T-cell (primary cell): Measurements from ENCODE around the gene EPHB3. TPM values are rescaled to one million over a fixed set of nuclear protein-coding genes. Genes with fewer than 3 reads are reported as not detected.
A peak's percentile ranks its signal among the peaks of the same experiment; 100 is the strongest.

ENCODE experiments used
- ATAC-seq, 4 experiments: fragments of 200-7000 bp in 3 of 4; fragments of 150-1000 bp in 1 of 4; cut with Tn5 transposase; replicated peaks in 1 of 4; 1 replicate in 3 of 4; 2 replicates in 1 of 4; pipeline ENCODE4 v1.10.0; 2021; ENCODE audit warnings: moderate library complexity in 3 of 4, mild to moderate bottlenecking in 2 of 4, moderate number of reproducible peaks in 1 of 4
- CTCF ChIA-PET, 2 donors: fragments of 300-600 bp; sonication (Branson Sonifier 250); formaldehyde crosslinking; loops; one replicate each; lab custom pipeline; 2022; ENCODE audit warnings: antibody characterized with exemption in 2 of 2; lab: Charles Lee
- POLR2A ChIA-PET, 2 donors: fragments of 300-600 bp; sonication (Branson Sonifier 250); formaldehyde crosslinking; loops; one replicate each; lab custom pipeline; 2022; ENCODE audit warnings: antibody characterized with exemption in 2 of 2; lab: Charles Lee
- DNase-seq, 35 experiments: peaks; one replicate each; pipeline versions ENCODE4 v3.0.0 to v3.0.0-alpha.2; 2013 to 2023
- H3K27ac ChIP-seq: one replicate; pipeline ENCODE4 v1.5.1; 2013; ENCODE audit warnings: low read length
- H3K27me3 ChIP-seq, 2 experiments: replicated peaks in 1 of 2; 1 replicate in 1 of 2; 2 replicates in 1 of 2; pipeline versions ENCODE4 v1.6.1 to v1.7.0; 2013; ENCODE audit warnings: low read length in 1 of 2, mixed read lengths in 1 of 2; ENCODE audit not compliant: control insufficient read depth in 2 of 2, insufficient read depth in 2 of 2; ENCODE audit errors: extremely low read depth in 1 of 2
- H3K36me3 ChIP-seq, 2 donors: 1 replicate in 1 of 2; 2 replicates in 1 of 2; pipeline versions ENCODE4 v1.6.1 to v1.7.0; 2013; ENCODE audit warnings: low read length in 1 of 2; ENCODE audit not compliant: control insufficient read depth in 2 of 2, insufficient read depth in 1 of 2; ENCODE audit errors: extremely low read depth in 1 of 2
- H3K4me1 ChIP-seq, 2 experiments: 1 replicate in 1 of 2; 2 replicates in 1 of 2; pipeline versions ENCODE4 v1.6.1 to v1.7.0; 2013; ENCODE audit warnings: low read length in 2 of 2, mixed read lengths in 1 of 2; ENCODE audit not compliant: insufficient read depth in 2 of 2, control insufficient read depth in 1 of 2; ENCODE audit errors: extremely low read depth in 1 of 2
- H3K4me3 ChIP-seq, 2 donors: 1 replicate in 1 of 2; 2 replicates in 1 of 2; pipeline versions ENCODE4 v1.5.1 to v1.7.0; 2013; ENCODE audit warnings: mild to moderate bottlenecking in 2 of 2, low read length in 1 of 2, moderate library complexity in 1 of 2; ENCODE audit not compliant: control insufficient read depth in 1 of 2; ENCODE audit errors: extremely low read depth in 1 of 2
- H3K9me3 ChIP-seq: 2 replicates; pipeline ENCODE4 v1.7.0; 2013
- H3K27ac Mint-ChIP-seq, 2 donors: one replicate each; pipeline ENCODE4 v1.8.0; 2020 to 2021; ENCODE audit warnings: mild to moderate bottlenecking in 2 of 2, mixed read lengths in 2 of 2
- H3K27me3 Mint-ChIP-seq, 2 donors: one replicate each; pipeline ENCODE4 v1.8.0; 2021 to 2022; ENCODE audit warnings: mixed read lengths in 2 of 2
- H3K36me3 Mint-ChIP-seq: one replicate; pipeline ENCODE4 v1.8.0; 2021; ENCODE audit warnings: mixed read lengths
- H3K4me1 Mint-ChIP-seq, 3 donors: one replicate each; pipeline ENCODE4 v1.8.0; 2020 to 2022; ENCODE audit warnings: mixed read lengths in 3 of 3, mild to moderate bottlenecking in 1 of 3
- H3K4me3 Mint-ChIP-seq, 3 donors: one replicate each; pipeline ENCODE4 v1.8.0; 2020 to 2022; ENCODE audit warnings: mild to moderate bottlenecking in 3 of 3, mixed read lengths in 3 of 3, moderate library complexity in 3 of 3
- H3K9me3 Mint-ChIP-seq, 3 donors: one replicate each; pipeline ENCODE4 v1.8.0; 2020 to 2022; ENCODE audit warnings: mixed read lengths in 3 of 3
- WGBS: methylation state at CpG from one replicate; pipeline ENCODE4 v1.1.5; 2013; ENCODE audit warnings: missing lambda C conversion rate; ENCODE audit not compliant: insufficient coverage; 5-methylcytosine and 5-hydroxymethylcytosine counted together
- total RNA-seq, 35 experiments: library from RNA in 6 of 35; stranded (reverse) in 6 of 35; fragments of 120-200 nt in 1 of 35; gene quantifications; one replicate each; pipeline versions ENCODE4 v1.2.1 to v1.2.4 and lab custom pipeline; 2013 to 2026

The EPHB3 gene
- total RNA-seq, 5 donors from 2014 or later (not counting 1 experiment from before 2014, with no cell fraction given): 0.35 to 1.1 (median 0.55) TPM

- no peak for DNase-seq
- Histone ChIP-seq H3K27ac (no peak overlapping the region), H3K4me1 (peaks cover 0 to 22% of the 10 kb centered on the region in 2 experiments), H3K36me3 (no peaks in the 10 kb centered on the region), H3K9me3 (no peaks in the 10 kb centered on the region), H3K27me3 (peaks cover 2 to 82% of the 10 kb centered on the region in 2 experiments), H3K4me3 (no peak overlapping the region)
- Mint-ChIP-seq H3K36me3 (no peaks in the 10 kb centered on the region), H3K9me3 (no peaks in the 10 kb centered on the region), H3K4me3 (peak overlapping the region in 2 of 3 donors; percentile 9 to 61), H3K27ac (no peak overlapping the region), H3K4me1 (peaks cover 6 to 23% (median 9%) of the 10 kb centered on the region in 3 donors), H3K27me3 (peaks cover 17 to 42% of the 10 kb centered on the region in 2 donors)
- POLR2A ChIA-PET: no interaction called here
- CTCF ChIA-PET: no interaction called here
- no peak for ATAC-seq
- WGBS: 100% methylated on average over 1 of the region's 3 CpGs
Observed at GRCh38 chr3:184570035-184570434, 8.4 kb downstream of the EPHB3 start.

GRCh38 chr3:184570489-184570888 is 8.9 kb downstream of the EPHB3 start:
- CTCF ChIA-PET: no interaction called here
- H3K27me3 Mint-ChIP-seq: peaks cover 17 to 38% of the 10 kb centered on the region in 2 donors
- no peak overlapping the region for H3K4me3 Mint-ChIP-seq

GRCh38 chr3:184571750-184572377 is 10.3 kb downstream of the EPHB3 start:
- WGBS: 100% methylated on average over 3 of the region's 12 CpGs
- ATAC-seq: no peak
- peaks cover 0 to 20% of the 10 kb centered on the region in 2 experiments for H3K4me1 ChIP-seq
- ChIA-PET CTCF (interaction anchor here in 1 of 2 donors (1.2 kb wide), 1 partner anchor 207 kb away, joined by 3 read pairs; no protein-coding TSS in a partner anchor), POLR2A (no interaction called here)
- no peaks in the 10 kb centered on the region for H3K9me3 ChIP-seq
- Mint-ChIP-seq H3K36me3 (no peaks in the 10 kb centered on the region), H3K4me1 (peaks cover 3 to 16% (median 9%) of the 10 kb centered on the region in 3 donors), H3K4me3 (no peak overlapping the region), H3K27ac (no peak overlapping the region), H3K27me3 (peaks cover 11 to 31% of the 10 kb centered on the region in 2 donors), H3K9me3 (no peaks in the 10 kb centered on the region)
- no peaks in the 10 kb centered on the region for H3K36me3 ChIP-seq
- H3K27ac ChIP-seq: no peak overlapping the region
- no peak overlapping the region for H3K4me3 ChIP-seq
- peaks cover 2 to 75% of the 10 kb centered on the region in 2 experiments for H3K27me3 ChIP-seq
- no peak for DNase-seq

More at GRCh38 chr3:184570489-184570888, 8.9 kb downstream of the EPHB3 start:
- ATAC-seq (no peak), DNase-seq (no peak)
- Histone ChIP-seq H3K27ac (no peak overlapping the region), H3K9me3 (no peaks in the 10 kb centered on the region), H3K36me3 (no peaks in the 10 kb centered on the region), H3K4me3 (no peak overlapping the region), H3K4me1 (peaks cover 0 to 22% of the 10 kb centered on the region in 2 experiments), H3K27me3 (peaks cover 2 to 77% of the 10 kb centered on the region in 2 experiments)
- WGBS: 75% methylated on average over 1 of the region's 6 CpGs
- Mint-ChIP-seq H3K9me3 (no peaks in the 10 kb centered on the region), H3K27ac (no peak overlapping the region), H3K36me3 (no peaks in the 10 kb centered on the region), H3K4me1 (peaks cover 6 to 21% (median 9%) of the 10 kb centered on the region in 3 donors)
- POLR2A ChIA-PET: no interaction called here

GRCh38 chr3:184572633-184573270 is 11.2 kb downstream of the EPHB3 start:
- WGBS: 94% methylated on average over 29 of the region's 33 CpGs

GRCh38 chr3:184574515-184575417 is 13.2 kb downstream of the EPHB3 start:
- DNase-seq: no peak
- no peak overlapping the region for H3K27ac Mint-ChIP-seq
- H3K27ac ChIP-seq: no peak overlapping the region
- 82% methylated on average over 9 of the region's 15 CpGs for WGBS
- POLR2A ChIA-PET: no interaction called here
- H3K4me3 Mint-ChIP-seq: no peak overlapping the region
- H3K9me3 ChIP-seq: no peaks in the 10 kb centered on the region
- CTCF ChIA-PET: no interaction called here
- H3K27me3 Mint-ChIP-seq: peaks cover 12 to 19% of the 10 kb centered on the region in 2 donors
- no peaks in the 10 kb centered on the region for H3K4me1 ChIP-seq
- no peaks in the 10 kb centered on the region for H3K9me3 Mint-ChIP-seq
- H3K27me3 ChIP-seq: peaks cover 2 to 68% of the 10 kb centered on the region in 2 experiments
- H3K36me3 ChIP-seq: no peaks in the 10 kb centered on the region
- H3K4me3 ChIP-seq: no peak overlapping the region
- no peaks in the 10 kb centered on the region for H3K36me3 Mint-ChIP-seq
- H3K4me1 Mint-ChIP-seq: no peaks in the 10 kb centered on the region
- ATAC-seq: no peak

More at GRCh38 chr3:184572633-184573270, 11.2 kb downstream of the EPHB3 start:
- Mint-ChIP-seq H3K27ac (no peak overlapping the region), H3K9me3 (no peaks in the 10 kb centered on the region), H3K4me1 (peaks cover 0 to 9% (median 8%) of the 10 kb centered on the region in 3 donors), H3K36me3 (no peaks in the 10 kb centered on the region), H3K4me3 (no peak overlapping the region), H3K27me3 (peaks cover 11 to 25% of the 10 kb centered on the region in 2 donors)
- ChIA-PET POLR2A (interaction anchor here in 1 of 2 donors (0.6 kb wide), 1 partner anchor 433 kb away, joined by 4 read pairs; no protein-coding TSS in a partner anchor), CTCF (interaction anchor here in 1 of 2 donors (1.2 kb wide), 1 partner anchor 206 kb away, joined by 3 read pairs; no protein-coding TSS in a partner anchor)
- Histone ChIP-seq H3K9me3 (no peaks in the 10 kb centered on the region), H3K27me3 (peaks cover 2 to 76% of the 10 kb centered on the region in 2 experiments), H3K27ac (no peak overlapping the region), H3K4me1 (peaks cover 0 to 16% of the 10 kb centered on the region in 2 experiments), H3K36me3 (no peaks in the 10 kb centered on the region), H3K4me3 (no peak overlapping the region)
- no peak for ATAC-seq
- DNase-seq: no peak

GRCh38 chr3:184575701-184576100 is 14.1 kb downstream of the EPHB3 start:
- POLR2A ChIA-PET: no interaction called here
- Histone ChIP-seq H3K27me3 (peaks cover 2 to 66% of the 10 kb centered on the region in 2 experiments), H3K4me1 (no peaks in the 10 kb centered on the region), H3K4me3 (no peak overlapping the region), H3K27ac (no peak overlapping the region), H3K36me3 (peaks cover 0 to 2% of the 10 kb centered on the region in 2 donors), H3K9me3 (no peaks in the 10 kb centered on the region)
- Mint-ChIP-seq H3K36me3 (no peaks in the 10 kb centered on the region), H3K4me3 (no peak overlapping the region), H3K9me3 (no peaks in the 10 kb centered on the region), H3K27ac (no peak overlapping the region), H3K4me1 (no peaks in the 10 kb centered on the region), H3K27me3 (peaks cover 12 to 19% of the 10 kb centered on the region in 2 donors)
- CTCF ChIA-PET: no interaction called here
- ATAC-seq (no peak), DNase-seq (no peak)
- 88% methylated on average over 5 of the region's 9 CpGs for WGBS
